Natural killer cell (primary cell): ENCODE measurements around the gene FAF1. TPM values are rescaled to one million over a fixed set of nuclear protein-coding genes. Genes with fewer than 3 reads are reported as not detected.

Source experiments
- ATAC-seq, 3 donors: fragments of 150-1000 bp in 2 of 3; fragments of 200-7000 bp in 1 of 3; cut with Tn5 transposase; 1 replicate in 1 of 3; 2 replicates in 2 of 3; pipeline ENCODE4 v1.10.0; 2021; ENCODE audit warnings: mild to moderate bottlenecking in 2 of 3, moderate library complexity in 2 of 3
- DNase-seq, 2 donors: peaks; one replicate each; pipeline versions ENCODE4 v3.0.0 to v3.0.0-alpha.2; 2013 to 2021; ENCODE audit warnings: mixed read lengths in 1 of 2
- H3K27ac ChIP-seq: one replicate; pipeline ENCODE4 v1.5.1; 2013; ENCODE audit warnings: mild to moderate bottlenecking, low read length
- H3K27me3 ChIP-seq: one replicate; pipeline ENCODE4 v1.6.1; 2013; ENCODE audit warnings: low read length; ENCODE audit not compliant: control insufficient read depth, insufficient read depth
- H3K36me3 ChIP-seq: one replicate; pipeline ENCODE4 v1.6.1; 2013; ENCODE audit warnings: low read length; ENCODE audit not compliant: control insufficient read depth, insufficient read depth
- H3K4me1 ChIP-seq: one replicate; pipeline ENCODE4 v1.6.1; 2013; ENCODE audit warnings: low read length; ENCODE audit not compliant: control insufficient read depth, insufficient read depth
- H3K4me3 ChIP-seq: one replicate; pipeline ENCODE4 v1.5.1; 2013; ENCODE audit warnings: low read length
- H3K9me3 ChIP-seq: one replicate; pipeline ENCODE4 v1.6.1; 2013; ENCODE audit warnings: low read length; ENCODE audit not compliant: control insufficient read depth, insufficient read depth
- H3K27ac Mint-ChIP-seq, 2 donors: one replicate each; pipeline ENCODE4 v1.8.0; 2022; ENCODE audit warnings: mild to moderate bottlenecking in 2 of 2, mixed read lengths in 2 of 2, moderate library complexity in 1 of 2
- H3K27me3 Mint-ChIP-seq, 2 donors: one replicate each; pipeline ENCODE4 v1.8.0; 2022; ENCODE audit warnings: low read depth in 2 of 2, mixed read lengths in 2 of 2
- H3K36me3 Mint-ChIP-seq: one replicate; pipeline ENCODE4 v1.8.0; 2022; ENCODE audit warnings: mixed read lengths
- H3K4me1 Mint-ChIP-seq, 2 donors: one replicate each; pipeline ENCODE4 v1.8.0; 2022; ENCODE audit warnings: mixed read lengths in 2 of 2
- H3K4me3 Mint-ChIP-seq: one replicate; pipeline ENCODE4 v1.8.0; 2022; ENCODE audit warnings: mild to moderate bottlenecking, moderate library complexity, mixed read lengths
- H3K9me3 Mint-ChIP-seq, 2 donors: one replicate each; pipeline ENCODE4 v1.8.0; 2022; ENCODE audit warnings: mixed read lengths in 2 of 2
- CTCF ChIP-seq: fragments of 200-600 bp; IDR thresholded peaks from one replicate; pipeline ENCODE4 v1.8.0; 2022; ENCODE audit warnings: antibody characterized with exemption
- WGBS: methylation state at CpG from one replicate; pipeline ENCODE4 v1.1.7; 2013; ENCODE audit warnings: missing lambda C conversion rate; ENCODE audit not compliant: insufficient coverage; 5-methylcytosine and 5-hydroxymethylcytosine counted together
- intact Hi-C: fragments of 100-400 bp; cut with micrococcal nuclease; formaldehyde crosslinking; loops from one replicate; pipeline ENCODE4 v1.14.2; 2022
- total RNA-seq, 4 donors: library from RNA; stranded (reverse); fragments of 120-200 nt in 1 of 4; gene quantifications; one replicate each; pipeline versions ENCODE4 v1.2.3 to v1.2.4, GENCODE V29; 2013 to 2022

FAF1 gene
- total RNA-seq, 3 donors from 2014 or later (not counting 1 experiment from before 2014, with no cell fraction given): 56.8 to 59.7 (median 57.2) TPM

GRCh38 chr1:50858761-50859160, 101.3 kb downstream of the FAF1 start:
- intact Hi-C loops: no loop called here
- H3K36me3 Mint-ChIP-seq: peaks cover 7% of the 10 kb centered on the region
- 86% methylated on average over 1 of the region's 1 CpG for WGBS
- H3K4me3 Mint-ChIP-seq: no peak overlapping the region
- DNase-seq (no peak), ATAC-seq (no peak)
- TF ChIP-seq CTCF: no peak
- Histone ChIP-seq H3K27ac (no peak overlapping the region), H3K4me1 (no peaks in the 10 kb centered on the region), H3K4me3 (no peak overlapping the region), H3K27me3 (no peaks in the 10 kb centered on the region), H3K9me3 (no peaks in the 10 kb centered on the region), H3K36me3 (no peaks in the 10 kb centered on the region)
- H3K9me3 Mint-ChIP-seq: peaks cover 2 to 6% of the 10 kb centered on the region in 2 donors
- peaks cover 31 to 45% of the 10 kb centered on the region in 2 donors for H3K4me1 Mint-ChIP-seq
- H3K27ac Mint-ChIP-seq: no peak overlapping the region
- H3K27me3 Mint-ChIP-seq: no peaks in the 10 kb centered on the region

GRCh38 chr1:50857702-50858101, 102.4 kb downstream of the FAF1 start:
- intact Hi-C loops: no loop called here
- H3K27ac Mint-ChIP-seq: no peak overlapping the region
- ATAC-seq: no peak
- no CpG with 5 or more reads among the region's 1 CpG for WGBS
- H3K36me3 ChIP-seq: no peaks in the 10 kb centered on the region
- H3K4me1 ChIP-seq: no peaks in the 10 kb centered on the region
- no peak overlapping the region for H3K27ac ChIP-seq
- no peak for DNase-seq
- no peak overlapping the region for H3K4me3 Mint-ChIP-seq
- TF ChIP-seq CTCF: no peak
- peaks cover 2 to 6% of the 10 kb centered on the region in 2 donors for H3K9me3 Mint-ChIP-seq
- H3K27me3 Mint-ChIP-seq: no peaks in the 10 kb centered on the region
- H3K9me3 ChIP-seq: no peaks in the 10 kb centered on the region
- H3K27me3 ChIP-seq: no peaks in the 10 kb centered on the region
- H3K4me1 Mint-ChIP-seq: peaks cover 36 to 54% of the 10 kb centered on the region in 2 donors
- H3K4me3 ChIP-seq: no peak overlapping the region
- peaks cover 7% of the 10 kb centered on the region for H3K36me3 Mint-ChIP-seq

- 100% methylated on average over 1 of the region's 3 CpGs for WGBS
- ATAC-seq (no peak), DNase-seq (no peak)
- no peaks in the 10 kb centered on the region for H3K36me3 ChIP-seq
- intact Hi-C loops: no loop called here
- no peak for TF ChIP-seq CTCF
- Mint-ChIP-seq H3K4me1 (peaks cover 22 to 37% of the 10 kb centered on the region in 2 donors), H3K9me3 (no peaks in the 10 kb centered on the region), H3K4me3 (no peak overlapping the region), H3K27me3 (no peaks in the 10 kb centered on the region), H3K27ac (peak overlapping the region in 1 of 2 donors; percentile 1), H3K36me3 (no peaks in the 10 kb centered on the region)
- no peaks in the 10 kb centered on the region for H3K9me3 ChIP-seq
- H3K27ac ChIP-seq: no peak overlapping the region
- no peak overlapping the region for H3K4me3 ChIP-seq
- no peaks in the 10 kb centered on the region for H3K4me1 ChIP-seq
- H3K27me3 ChIP-seq: no peaks in the 10 kb centered on the region
Measured at GRCh38 chr1:50853325-50853724, 106.7 kb downstream of the FAF1 start.

GRCh38 chr1:50852889-50853288, 107.2 kb downstream of the FAF1 start:
- Histone ChIP-seq H3K27ac (no peak overlapping the region), H3K27me3 (no peaks in the 10 kb centered on the region), H3K9me3 (no peaks in the 10 kb centered on the region), H3K4me3 (no peak overlapping the region), H3K36me3 (no peaks in the 10 kb centered on the region), H3K4me1 (no peaks in the 10 kb centered on the region)
- WGBS: 90% methylated on average over 1 of the region's 1 CpG
- Mint-ChIP-seq H3K27ac (peak overlapping the region in 1 of 2 donors; percentile 1), H3K9me3 (peaks cover 0 to under 1% of the 10 kb centered on the region in 2 donors), H3K27me3 (no peaks in the 10 kb centered on the region), H3K4me3 (no peak overlapping the region), H3K36me3 (peaks cover under 1% of the 10 kb centered on the region), H3K4me1 (peaks cover 22 to 37% of the 10 kb centered on the region in 2 donors)
- intact Hi-C loops: no loop called here
- DNase-seq: no peak
- no peak for ATAC-seq
- no peak for TF ChIP-seq CTCF
